Measurements from ENCODE around the gene EDIL3. TPM values are rescaled to one million over a fixed set of nuclear protein-coding genes. Genes with fewer than 3 reads are reported as not detected.

The EDIL3 gene
- total and polyA plus RNA-seq, 2 donors (not counting 1 experiment from before 2014, with no cell fraction given) = not detected

GRCh38 chr5:83924171-83924570 lies 460.5 kb downstream of the EDIL3 start:
- H3K4me1 Mint-ChIP-seq = no peaks in the 10 kb centered on the region
- no peak overlapping the region for H3K4me2 ChIP-seq (replicated peaks; ENCODE audit: low read depth, low read length, poor library complexity, severe bottlenecking)

DNA sequence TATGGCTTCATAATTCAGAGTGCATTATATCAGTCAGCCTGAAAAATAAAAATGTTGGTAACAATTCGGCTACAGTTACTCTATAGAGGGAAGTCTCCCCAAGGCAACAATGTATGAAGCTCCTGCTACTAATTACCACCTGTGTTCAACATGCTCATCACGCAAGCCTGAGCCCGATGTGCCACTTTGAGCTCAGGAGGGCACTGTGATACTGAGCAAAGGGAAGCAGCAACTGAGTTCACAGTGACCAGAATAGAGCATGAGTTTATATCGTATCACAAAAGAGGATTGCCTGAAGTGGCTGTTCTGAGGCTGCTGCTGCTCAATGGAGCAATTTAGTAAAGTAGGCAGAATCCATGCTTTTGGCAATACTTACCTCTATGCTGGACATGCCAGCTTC lies 462.0 kb downstream of the EDIL3 start:
- Histone ChIP-seq H3K4me2 (replicated peaks; ENCODE audit: low read depth, low read length, poor library complexity, severe bottlenecking) (no peak overlapping the region), H3K4me1 (ENCODE audit: control insufficient read depth in 2 of 2, insufficient read depth in 2 of 2, low read length in 2 of 2) (no peaks in the 10 kb centered on the region), H3K36me3 (replicated peaks in 1 of 2; ENCODE audit: control extremely low read depth in 1 of 2, control insufficient read depth in 1 of 2, extremely low read depth in 1 of 2, insufficient read depth in 2 of 2, low read length in 1 of 2) (no peaks in the 10 kb centered on the region), H3K27ac (ENCODE audit: low read length in 2 of 2) (no peak overlapping the region), H3K4me3 (ENCODE audit: control extremely low read depth in 1 of 5, extremely low read depth in 1 of 5, insufficient read depth in 1 of 5, low read depth in 2 of 5, low read length in 4 of 5) (no peak overlapping the region), H4K20me1 (ENCODE audit: control insufficient read depth, insufficient read depth, low read length, poor library complexity, severe bottlenecking) (no peaks in the 10 kb centered on the region), H3K79me2 (ENCODE audit: control insufficient read depth, insufficient read depth, low read length) (no peaks in the 10 kb centered on the region), H3K9ac (ENCODE audit: low read length) (no peak overlapping the region), H3K9me3 (ENCODE audit: control extremely low read depth in 1 of 3, control insufficient read depth in 2 of 3, insufficient read depth in 1 of 3, low read length in 2 of 3) (no peaks in the 10 kb centered on the region), H2AFZ (ENCODE audit: insufficient read depth, low read depth, low read length, poor library complexity, severe bottlenecking) (no peak overlapping the region), H3K27me3 (replicated peaks in 1 of 4; ENCODE audit: control extremely low read depth in 1 of 4, control insufficient read depth in 3 of 4, insufficient read depth in 4 of 4, low read length in 3 of 4) (no peaks in the 10 kb centered on the region)
- 98% methylated on average over 4 of the region's 4 CpGs for WGBS (ENCODE audit: insufficient coverage)
- Mint-ChIP-seq H3K27ac (no peak overlapping the region), H3K9me3 (ENCODE audit: insufficient read depth) (peaks cover 2% of the 10 kb centered on the region), H3K27me3 (no peaks in the 10 kb centered on the region), H3K4me1 (no peaks in the 10 kb centered on the region), H3K4me3 (no peak overlapping the region)
- ChIA-PET CTCF (no interaction called here), POLR2A (no interaction called here)
- ATAC-seq (ENCODE audit: low read depth) = no peak
- intact Hi-C loops (cut with micrococcal nuclease) = no loop called here
- TF ChIP-seq EZH2 (IDR thresholded peaks at IDR 0.05; ENCODE audit: borderline replicate concordance, insufficient read depth, low read depth, low read length, poor library complexity, severe bottlenecking) (no peak), CTCF (IDR thresholded peaks at IDR 0.05) (no peak)
- no peak for DNase-seq

More at GRCh38 chr5:83924171-83924570, 460.5 kb downstream of the EDIL3 start:
- Histone ChIP-seq H3K4me1 (ENCODE audit: control insufficient read depth in 2 of 2, insufficient read depth in 2 of 2, low read length in 2 of 2) (no peaks in the 10 kb centered on the region), H3K9me3 (ENCODE audit: control extremely low read depth in 1 of 3, control insufficient read depth in 2 of 3, insufficient read depth in 1 of 3, low read length in 2 of 3) (no peaks in the 10 kb centered on the region), H3K79me2 (ENCODE audit: control insufficient read depth, insufficient read depth, low read length) (no peaks in the 10 kb centered on the region), H3K27ac (ENCODE audit: low read length in 2 of 2) (no peak overlapping the region), H3K9ac (ENCODE audit: low read length) (no peak overlapping the region), H3K4me3 (ENCODE audit: control extremely low read depth in 1 of 5, extremely low read depth in 1 of 5, insufficient read depth in 1 of 5, low read depth in 2 of 5, low read length in 4 of 5) (no peak overlapping the region), H4K20me1 (ENCODE audit: control insufficient read depth, insufficient read depth, low read length, poor library complexity, severe bottlenecking) (no peaks in the 10 kb centered on the region), H3K27me3 (replicated peaks in 1 of 4; ENCODE audit: control extremely low read depth in 1 of 4, control insufficient read depth in 3 of 4, insufficient read depth in 4 of 4, low read length in 3 of 4) (no peaks in the 10 kb centered on the region), H3K36me3 (replicated peaks in 1 of 2; ENCODE audit: control extremely low read depth in 1 of 2, control insufficient read depth in 1 of 2, extremely low read depth in 1 of 2, insufficient read depth in 2 of 2, low read length in 1 of 2) (no peaks in the 10 kb centered on the region), H2AFZ (ENCODE audit: insufficient read depth, low read depth, low read length, poor library complexity, severe bottlenecking) (no peak overlapping the region)
- intact Hi-C loops (cut with micrococcal nuclease) = no loop called here
- WGBS (ENCODE audit: insufficient coverage) = 89% methylated on average over 1 of the region's 1 CpG
- ChIA-PET CTCF (interaction anchor here (1.0 kb wide), 1 partner anchor 10 kb away, joined by 3 read pairs; no protein-coding TSS in a partner anchor), POLR2A (no interaction called here)
- DNase-seq (no peak), ATAC-seq (ENCODE audit: low read depth) (no peak)
- H3K27ac Mint-ChIP-seq = no peak overlapping the region
- peaks cover 2% of the 10 kb centered on the region for H3K9me3 Mint-ChIP-seq (ENCODE audit: insufficient read depth)
- H3K27me3 Mint-ChIP-seq = no peaks in the 10 kb centered on the region
- no peak for TF ChIP-seq EZH2 (IDR thresholded peaks at IDR 0.05; ENCODE audit: borderline replicate concordance, insufficient read depth, low read depth, low read length, poor library complexity, severe bottlenecking)
- H3K4me3 Mint-ChIP-seq = no peak overlapping the region

Measured in B cell (primary cell).